NCI-H345 treated with DMSO at 0.1 percent for 48 hours (cell line): ENCODE data around the gene SRRM2.

Experiments used
- DNase-seq: peaks from one replicate; lab custom pipeline; 2025; ENCODE audit not compliant: unreplicated experiment; lab: John Stamatoyannopoulos, UW

SRRM2 gene

DNA sequence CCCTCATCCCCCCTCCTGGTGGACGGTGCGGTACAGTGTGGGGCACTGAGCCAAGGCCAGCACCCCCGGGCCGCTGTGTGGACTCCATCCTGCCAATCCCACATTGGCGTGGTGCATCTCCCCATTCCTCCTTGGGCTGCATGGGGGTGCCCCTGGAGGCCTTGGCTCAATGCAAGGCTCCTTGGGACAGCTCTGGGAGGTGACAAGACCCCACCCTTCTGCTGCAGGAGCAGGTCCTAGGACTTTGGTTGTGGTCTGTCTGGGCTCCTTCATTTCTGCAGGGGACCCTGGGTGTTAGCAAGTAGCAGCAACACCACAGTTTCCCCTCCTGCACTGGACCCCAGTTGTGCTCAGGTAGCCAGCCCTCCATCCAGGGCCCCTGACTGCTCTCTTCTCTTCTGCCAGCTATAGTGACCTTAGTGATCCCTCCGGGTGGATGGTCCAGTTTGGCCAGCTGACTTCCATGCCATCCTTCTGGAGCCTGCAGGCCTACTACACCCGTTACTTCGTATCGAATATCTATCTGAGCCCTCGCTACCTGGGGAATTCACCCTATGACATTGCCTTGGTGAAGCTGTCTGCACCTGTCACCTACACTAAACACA is 65.9 kb downstream of the SRRM2 start:
- no peak for DNase-seq

DNA sequence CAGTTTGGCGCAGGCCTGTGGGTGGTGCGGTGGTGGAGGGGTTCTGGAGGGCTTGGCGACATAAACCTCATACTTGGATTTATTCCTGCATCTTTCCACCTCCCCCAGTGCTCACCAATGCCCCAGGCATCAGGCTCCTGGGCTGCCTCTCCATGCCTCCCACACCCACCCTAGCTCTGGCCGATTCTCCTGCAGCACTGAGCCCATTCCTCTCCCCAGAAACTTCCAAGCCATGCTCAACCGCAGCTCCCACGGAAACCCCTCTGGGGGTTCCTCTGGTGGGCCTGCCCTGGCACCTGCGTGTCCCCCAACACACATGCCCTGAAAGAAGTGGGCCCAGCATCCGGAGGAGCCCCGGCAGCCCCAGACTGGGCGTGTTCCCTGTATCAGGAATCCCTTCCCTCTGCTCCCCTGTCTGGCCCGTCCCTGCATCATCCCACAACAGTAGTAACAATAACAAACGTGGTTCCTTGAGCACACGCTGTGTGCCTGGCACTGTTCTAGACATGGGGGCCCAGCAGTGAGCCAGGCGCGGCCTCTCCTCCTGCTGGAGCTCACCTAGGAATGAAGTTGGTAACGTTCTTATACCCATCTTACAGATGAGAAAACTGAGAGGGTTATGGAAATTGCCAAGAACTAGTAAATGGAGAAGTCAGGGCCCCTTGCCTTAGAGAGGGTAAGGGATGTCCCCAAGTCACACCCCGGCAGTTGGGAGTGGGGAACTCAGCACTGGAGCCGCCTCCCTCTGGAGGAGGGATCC is 66.9 kb downstream of the SRRM2 start:
- DNase-seq, result no peak

DNA sequence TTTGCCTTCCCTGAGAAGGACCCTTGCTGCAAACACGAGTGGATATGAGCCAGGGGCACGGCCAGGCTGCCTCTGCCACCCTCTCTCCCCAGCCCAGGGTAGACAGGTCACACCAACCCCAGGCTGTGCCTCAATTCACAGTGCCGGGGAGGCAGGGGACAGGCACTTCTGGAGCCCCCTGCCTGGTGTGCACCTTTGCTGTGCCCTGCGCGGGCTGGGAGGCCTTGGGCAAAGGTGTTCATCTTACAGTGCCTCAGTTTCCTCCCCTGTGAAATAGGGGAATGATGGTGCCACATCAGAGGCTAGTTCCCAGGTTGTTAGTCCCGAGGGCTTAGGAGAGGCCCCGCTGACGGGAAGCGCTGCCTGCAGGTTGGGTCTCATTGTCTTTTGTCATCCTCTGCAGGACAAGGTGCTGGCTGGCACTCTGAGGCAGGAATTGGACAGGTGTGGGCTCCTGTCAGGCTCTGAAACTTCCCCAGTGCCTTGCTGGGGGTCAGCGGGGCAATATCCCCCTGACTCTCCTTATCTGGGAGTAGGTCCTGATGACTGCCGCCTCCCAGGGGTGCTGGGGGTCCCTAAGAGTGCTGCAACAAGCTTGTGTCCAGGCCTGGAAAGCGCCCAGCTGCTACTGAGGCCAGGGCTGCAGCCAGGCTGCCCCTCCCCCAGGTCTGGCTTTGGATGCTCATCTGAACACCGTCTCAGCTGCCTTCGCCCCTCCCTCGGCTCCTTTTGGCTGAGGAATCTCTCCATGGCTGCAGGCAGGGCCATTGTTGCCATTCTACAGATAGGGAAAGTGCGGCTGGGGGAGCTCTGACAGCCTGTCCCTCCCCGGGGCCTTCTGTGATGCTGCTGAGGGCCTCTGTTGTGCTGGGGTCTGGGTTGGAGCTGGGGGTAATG is 67.7 kb downstream of the SRRM2 start:
- no peak for DNase-seq
